Right atrium auricular region (tissue), 2 donors: ENCODE results near the gene CST9L. TPM values are rescaled to one million over a fixed set of nuclear protein-coding genes. Genes with fewer than 3 reads are reported as not detected.

Experiments
- DNase-seq: peaks from one replicate; pipeline ENCODE4 v3.0.0-alpha.2; 2019; ENCODE audit warnings: low spot score
- H3K27ac ChIP-seq, 2 donors: fragments of 200-600 bp; sonication (generic); 1 replicate in 1 of 2; 2 replicates in 1 of 2; pipeline ENCODE4 v1.5.1; 2016 to 2019
- H3K27me3 ChIP-seq, 2 donors: fragments of 200-600 bp; sonication (generic); one replicate each; pipeline versions ENCODE4 v1.5.1 to v1.6.0; 2017 to 2019
- H3K36me3 ChIP-seq: fragments of 200-600 bp; sonication (generic); one replicate; pipeline ENCODE4 v1.5.1; 2016
- H3K4me1 ChIP-seq, 2 donors: fragments of 200-600 bp; sonication (generic); one replicate each; pipeline versions ENCODE4 v1.5.1 to v1.6.0; 2017 to 2019
- H3K4me3 ChIP-seq, 2 donors: fragments of 200-600 bp; sonication (generic); 1 replicate in 1 of 2; 2 replicates in 1 of 2; pipeline ENCODE4 v1.5.1; 2017 to 2019; ENCODE audit warnings: mild to moderate bottlenecking in 1 of 2, moderate library complexity in 1 of 2
- H3K9me3 ChIP-seq, 2 donors: fragments of 200-600 bp; sonication (generic); one replicate each; pipeline ENCODE4 v1.5.1; 2019
- total RNA-seq, 2 donors: library from RNA; depleted of rRNA; stranded (reverse); fragments of >200 nt; gene quantifications; one replicate each; pipeline ENCODE4 v1.1.0, GENCODE V29; 2016
- TF ChIP-seq, protein P1 (sequence below), 2 donors: fragments of 200-600 bp; sonication (generic); IDR thresholded peaks; one replicate each; pipeline ENCODE4 v1.5.1; 2019; ENCODE audit warnings: antibody characterized with exemption in 2 of 2

The CST9L gene
- total RNA-seq, 2 donors from 2014 or later, result not detected

DNA sequence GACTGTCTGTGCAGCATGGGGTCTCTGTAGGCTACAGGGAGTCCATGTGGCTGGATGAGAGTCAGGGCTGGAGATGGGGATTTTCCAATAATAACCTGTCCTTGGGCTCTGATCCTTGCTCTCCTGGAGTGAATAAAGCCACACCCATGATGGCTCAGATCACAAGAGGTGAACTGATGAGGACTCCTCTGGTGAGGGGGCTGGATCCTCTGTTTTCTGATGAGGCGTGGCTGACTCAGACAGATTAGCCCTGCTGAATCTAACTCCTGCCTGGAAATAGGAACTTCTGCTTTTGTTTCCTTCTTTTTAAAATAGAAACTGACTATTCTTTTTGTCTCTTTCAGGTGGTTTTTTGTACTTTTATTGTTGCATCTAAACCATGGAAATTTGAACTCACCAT is 27.0 kb downstream of the CST9L start:
- H3K9me3 ChIP-seq, result no peaks in the 10 kb centered on the region
- H3K4me3 ChIP-seq, result no peak overlapping the region
- no peaks in the 10 kb centered on the region for H3K4me1 ChIP-seq
- no peak overlapping the region for H3K27ac ChIP-seq
- H3K36me3 ChIP-seq, result no peaks in the 10 kb centered on the region
- DNase-seq, result no peak
- TF ChIP-seq, protein P1, sequence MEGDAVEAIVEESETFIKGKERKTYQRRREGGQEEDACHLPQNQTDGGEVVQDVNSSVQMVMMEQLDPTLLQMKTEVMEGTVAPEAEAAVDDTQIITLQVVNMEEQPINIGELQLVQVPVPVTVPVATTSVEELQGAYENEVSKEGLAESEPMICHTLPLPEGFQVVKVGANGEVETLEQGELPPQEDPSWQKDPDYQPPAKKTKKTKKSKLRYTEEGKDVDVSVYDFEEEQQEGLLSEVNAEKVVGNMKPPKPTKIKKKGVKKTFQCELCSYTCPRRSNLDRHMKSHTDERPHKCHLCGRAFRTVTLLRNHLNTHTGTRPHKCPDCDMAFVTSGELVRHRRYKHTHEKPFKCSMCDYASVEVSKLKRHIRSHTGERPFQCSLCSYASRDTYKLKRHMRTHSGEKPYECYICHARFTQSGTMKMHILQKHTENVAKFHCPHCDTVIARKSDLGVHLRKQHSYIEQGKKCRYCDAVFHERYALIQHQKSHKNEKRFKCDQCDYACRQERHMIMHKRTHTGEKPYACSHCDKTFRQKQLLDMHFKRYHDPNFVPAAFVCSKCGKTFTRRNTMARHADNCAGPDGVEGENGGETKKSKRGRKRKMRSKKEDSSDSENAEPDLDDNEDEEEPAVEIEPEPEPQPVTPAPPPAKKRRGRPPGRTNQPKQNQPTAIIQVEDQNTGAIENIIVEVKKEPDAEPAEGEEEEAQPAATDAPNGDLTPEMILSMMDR (IDR thresholded peaks at IDR 0.05), result no peak
- H3K27me3 ChIP-seq, result no peaks in the 10 kb centered on the region

GRCh38 chr20:23540624-23541023 is 27.7 kb downstream of the CST9L start:
- TF ChIP-seq, protein P1 (IDR thresholded peaks at IDR 0.05), result no peak
- no peaks in the 10 kb centered on the region for H3K36me3 ChIP-seq
- no peaks in the 10 kb centered on the region for H3K27me3 ChIP-seq
- no peak for DNase-seq
- no peak overlapping the region for H3K4me3 ChIP-seq
- H3K9me3 ChIP-seq, result no peaks in the 10 kb centered on the region
- H3K27ac ChIP-seq, result no peak overlapping the region
- no peaks in the 10 kb centered on the region for H3K4me1 ChIP-seq

GRCh38 chr20:23537030-23537429 is 31.3 kb downstream of the CST9L start:
- DNase-seq, result no peak
- no peak overlapping the region for H3K27ac ChIP-seq

GRCh38 chr20:23536328-23536974 is 31.8 kb downstream of the CST9L start:
- H3K4me1 ChIP-seq, result no peaks in the 10 kb centered on the region
- no peak overlapping the region for H3K27ac ChIP-seq
- no peaks in the 10 kb centered on the region for H3K27me3 ChIP-seq
- DNase-seq, result no peak
- H3K36me3 ChIP-seq, result no peaks in the 10 kb centered on the region
- TF ChIP-seq, protein P1 (IDR thresholded peaks at IDR 0.05), result no peak
- no peak overlapping the region for H3K4me3 ChIP-seq
- no peaks in the 10 kb centered on the region for H3K9me3 ChIP-seq

More at GRCh38 chr20:23537030-23537429, 31.3 kb downstream of the CST9L start:
- TF ChIP-seq, protein P1 (IDR thresholded peaks at IDR 0.05), result no peak
- H3K9me3 ChIP-seq, result no peaks in the 10 kb centered on the region
- H3K36me3 ChIP-seq, result no peaks in the 10 kb centered on the region
- no peaks in the 10 kb centered on the region for H3K27me3 ChIP-seq
- H3K4me3 ChIP-seq, result no peak overlapping the region
- H3K4me1 ChIP-seq, result no peaks in the 10 kb centered on the region

DNA sequence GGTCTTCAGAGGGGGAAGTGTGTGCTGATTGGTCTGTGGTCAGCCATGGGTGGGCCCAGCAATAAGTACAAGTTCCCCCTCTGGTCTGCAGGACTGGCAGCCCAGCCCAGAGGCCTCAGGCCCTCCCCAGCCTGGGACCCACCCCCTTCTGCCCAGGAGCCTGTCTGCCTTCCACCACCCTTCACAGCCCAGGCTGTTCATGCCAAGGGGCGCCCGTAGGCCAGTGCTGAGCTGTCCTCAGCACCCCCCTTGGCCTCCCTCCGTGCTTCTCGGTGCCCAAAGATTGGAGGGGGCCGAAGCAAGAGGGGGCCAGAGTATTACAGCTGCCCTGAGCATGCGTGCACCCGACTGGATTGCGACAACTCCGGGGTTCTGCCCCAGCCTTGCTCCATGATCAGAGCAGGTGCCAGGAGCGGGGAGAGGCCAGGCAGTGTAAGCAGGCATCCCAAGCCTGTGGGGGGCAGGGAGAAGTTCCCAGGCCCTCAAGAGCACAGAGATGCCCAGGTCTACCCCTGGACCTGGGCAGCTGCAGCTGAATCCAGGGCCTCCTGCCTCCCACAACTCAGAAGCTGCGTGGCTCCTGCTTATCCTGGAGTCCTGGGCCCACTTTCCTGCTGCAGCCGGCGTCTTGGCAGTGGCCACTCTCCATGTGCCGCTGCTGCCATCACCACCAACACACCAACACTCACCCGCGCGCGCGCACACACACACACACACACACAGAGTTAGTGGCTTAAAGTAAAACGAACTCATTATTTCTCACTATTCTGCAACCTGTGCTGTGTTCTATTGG is 33.3 kb downstream of the CST9L start:
- H3K4me3 ChIP-seq, result no peak overlapping the region
- TF ChIP-seq, protein P1 (IDR thresholded peaks at IDR 0.05), result no peak
- no peaks in the 10 kb centered on the region for H3K9me3 ChIP-seq

More for the DNA sequence above, 33.3 kb downstream of the CST9L start:
- no peaks in the 10 kb centered on the region for H3K36me3 ChIP-seq
- H3K27ac ChIP-seq, result no peak overlapping the region
- H3K4me1 ChIP-seq, result no peaks in the 10 kb centered on the region
- H3K27me3 ChIP-seq, result no peaks in the 10 kb centered on the region
- no peak for DNase-seq
